HEK293 (cell line): ENCODE data around the gene CSTPP1.
A peak's percentile ranks its signal among the peaks of the same experiment; 100 is the strongest.

Experiments used
- CTCF ChIA-PET: fragments of 350-600 bp; formaldehyde crosslinking; extraction: SDS; loops from one replicate; lab custom pipeline; 2021; ENCODE audit warnings: antibody characterized with exemption; lab: Yijun Ruan, JAX
- POLR2A ChIA-PET: fragments of 300-600 bp; formaldehyde crosslinking; extraction: SDS; loops from one replicate; lab custom pipeline; 2020; ENCODE audit warnings: antibody characterized with exemption, inconsistent platforms; lab: Yijun Ruan, JAX
- H3K27ac ChIP-seq: fragments of 200-500 bp; sonication (Bioruptor generic); 2 replicates; pipeline ENCODE4 v1.5.1; 2014; ENCODE audit warnings: low read depth, low read length, control low read depth, inconsistent platforms; ENCODE audit errors: extremely low read depth
- H3K36me3 ChIP-seq, 2 experiments: fragments of 200-500 bp in 1 of 2; sonication (Bioruptor generic) in 1 of 2; 1 replicate in 1 of 2; 2 replicates in 1 of 2; pipeline ENCODE4 v1.5.1; 2014 to 2017; ENCODE audit warnings: inconsistent platforms in 2 of 2, low read length in 2 of 2; ENCODE audit not compliant: control insufficient read depth in 2 of 2, insufficient read depth in 1 of 2
- H3K4me1 ChIP-seq: fragments of 200-500 bp; sonication (Bioruptor generic); 2 replicates; pipeline ENCODE4 v1.5.1; 2014; ENCODE audit warnings: mild to moderate bottlenecking, low read length, inconsistent platforms; ENCODE audit not compliant: control insufficient read depth, insufficient read depth
- H3K4me3 ChIP-seq: 2 replicates; pipeline ENCODE4 v1.5.1; 2011; ENCODE audit warnings: low read depth, mild to moderate bottlenecking, control low read depth, low read length, moderate library complexity
- H3K9me3 ChIP-seq: fragments of 200-500 bp; sonication (Bioruptor generic); 2 replicates; pipeline ENCODE4 v1.5.1; 2014; ENCODE audit warnings: low read depth, low read length, inconsistent platforms; ENCODE audit not compliant: control insufficient read depth, insufficient read depth
- BCL11B ChIP-seq: fragments of 450-650 bp; formaldehyde crosslinking; IDR thresholded peaks from 2 replicates; pipeline ENCODE4 v1.5.1; 2016; ENCODE audit warnings: low read depth, missing biosample characterization, missing genetic modification characterization
- KLF8 ChIP-seq: fragments of 450-650 bp; formaldehyde crosslinking; IDR thresholded peaks from 2 replicates; pipeline ENCODE4 v1.5.1; 2016; ENCODE audit warnings: missing biosample characterization, missing genetic modification characterization
- MEIS1 ChIP-seq: sonication (generic); formaldehyde crosslinking; IDR thresholded peaks from 2 replicates; pipeline ENCODE4 v1.8.1; 2022; ENCODE audit warnings: missing genetic modification reagents, mild to moderate bottlenecking, borderline replicate concordance
- MZF1 ChIP-seq: fragments of 450-650 bp; formaldehyde crosslinking; IDR thresholded peaks from 2 replicates; pipeline ENCODE4 v1.5.1; 2017; ENCODE audit warnings: missing biosample characterization, missing genetic modification characterization, borderline replicate concordance
- SETDB1 ChIP-seq: IDR thresholded peaks from one replicate; pipeline ENCODE4 v1.6.1; 2017; ENCODE audit warnings: mild to moderate bottlenecking, low read length, moderate library complexity, mixed read lengths; ENCODE audit not compliant: insufficient read length
- TRIM28 ChIP-seq: IDR thresholded peaks from 2 replicates; pipeline ENCODE4 v1.6.1; 2011; ENCODE audit warnings: low read length, control low read depth, borderline replicate concordance
- ZBTB1 ChIP-seq: fragments of 450-650 bp; formaldehyde crosslinking; IDR thresholded peaks from 2 replicates; pipeline ENCODE4 v1.5.1; 2016; ENCODE audit warnings: missing biosample characterization, missing genetic modification characterization
- ZBTB48 ChIP-seq: fragments of 450-650 bp; formaldehyde crosslinking; IDR thresholded peaks from 2 replicates; pipeline ENCODE4 v1.5.1; 2016; ENCODE audit warnings: missing biosample characterization, missing genetic modification characterization
- ZNF19 ChIP-seq: fragments of 450-650 bp; formaldehyde crosslinking; IDR thresholded peaks from 2 replicates; pipeline ENCODE4; 2016; ENCODE audit warnings: missing biosample characterization, missing genetic modification characterization, low read depth
- ZNF211 ChIP-seq: fragments of 450-650 bp; formaldehyde crosslinking; IDR thresholded peaks from 2 replicates; pipeline ENCODE4 v1.5.1; 2016; ENCODE audit warnings: low read depth, missing biosample characterization, missing genetic modification characterization
- ZNF292 ChIP-seq: fragments of 450-650 bp; formaldehyde crosslinking; IDR thresholded peaks from 2 replicates; pipeline ENCODE4 v1.5.1; 2016; ENCODE audit warnings: low read depth, missing biosample characterization, missing genetic modification characterization, borderline replicate concordance
- ZNF394 ChIP-seq: fragments of 450-650 bp; formaldehyde crosslinking; IDR thresholded peaks from 2 replicates; pipeline ENCODE4 v1.5.1; 2016; ENCODE audit warnings: missing biosample characterization, missing genetic modification characterization, mild to moderate bottlenecking, moderate library complexity, borderline replicate concordance
- ZNF549 ChIP-seq: fragments of 450-650 bp; IDR thresholded peaks from 2 replicates; pipeline ENCODE4 v1.5.1; 2018; ENCODE audit warnings: missing biosample characterization, missing genetic modification characterization, mild to moderate bottlenecking, inconsistent platforms, moderate library complexity
- ZNF621 ChIP-seq: fragments of 450-650 bp; formaldehyde crosslinking; IDR thresholded peaks from 2 replicates; pipeline ENCODE4 v1.5.1; 2017; ENCODE audit warnings: missing biosample characterization, missing genetic modification characterization
- ZNF629 ChIP-seq: fragments of 450-650 bp; formaldehyde crosslinking; IDR thresholded peaks from 2 replicates; pipeline ENCODE4 v1.5.1; 2017; ENCODE audit warnings: missing biosample characterization, missing genetic modification characterization
- ZNF654 ChIP-seq: fragments of 450-650 bp; formaldehyde crosslinking; IDR thresholded peaks from 2 replicates; pipeline ENCODE4 v1.5.1; 2016; ENCODE audit warnings: low read depth, missing biosample characterization, missing genetic modification characterization
- TF ChIP-seq, protein P1 (sequence below): fragments of 450-650 bp; formaldehyde crosslinking; conservative IDR thresholded peaks from 2 replicates; pipeline ENCODE4 v1.5.1; 2016; ENCODE audit warnings: low read depth, missing biosample characterization, missing genetic modification characterization
- TF ChIP-seq, protein P2 (sequence below): fragments of 450-650 bp; formaldehyde crosslinking; IDR thresholded peaks from 2 replicates; pipeline ENCODE4 v1.5.1; 2016; ENCODE audit warnings: missing biosample characterization, missing genetic modification characterization
- TF ChIP-seq, protein P3 (sequence below): fragments of 450-650 bp; formaldehyde crosslinking; IDR thresholded peaks from 2 replicates; pipeline ENCODE4 v1.5.1; 2016; ENCODE audit warnings: missing biosample characterization, missing genetic modification characterization, borderline replicate concordance
- TF ChIP-seq, protein P4 (sequence below): fragments of 450-650 bp; formaldehyde crosslinking; IDR thresholded peaks from 2 replicates; pipeline ENCODE4 v1.5.1; 2016; ENCODE audit warnings: missing biosample characterization, missing genetic modification characterization

Gene CSTPP1

DNA sequence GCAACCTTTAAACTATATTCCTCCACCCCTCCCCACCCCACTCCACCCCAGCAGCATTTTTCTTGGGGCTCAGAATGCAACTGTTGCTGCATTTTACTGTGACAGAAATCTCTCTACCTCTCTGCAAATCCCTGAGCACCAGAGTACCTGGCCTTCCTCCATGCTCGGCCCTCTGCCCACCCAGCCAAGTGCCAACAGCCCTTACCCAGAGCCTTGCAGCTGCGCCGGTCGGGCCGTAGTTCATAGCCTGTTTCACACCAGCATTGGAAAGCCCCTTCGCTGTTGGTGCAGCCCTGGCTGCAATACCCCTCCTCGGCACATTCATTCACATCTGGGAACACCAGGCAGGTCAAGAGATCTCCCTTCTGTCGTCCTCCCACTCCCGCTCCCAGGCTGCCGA lies 41.6 kb upstream of the CSTPP1 start:
- peaks cover 4 to 57% of the 10 kb centered on the region in 2 experiments; a peak in 2 of 3 replicates for H3K36me3 ChIP-seq
- no peak for TF ChIP-seq BCL11B (tag by site-specific recombination)
- no peak for TF ChIP-seq ZNF211 (tag by site-specific recombination)
- no peak for TF ChIP-seq ZNF621 (tag by site-specific recombination)
- TF ChIP-seq ZBTB1 (tag by site-specific recombination) = no peak
- TF ChIP-seq ZNF549 = no peak
- no peak for TF ChIP-seq TRIM28
- TF ChIP-seq, protein P1, sequence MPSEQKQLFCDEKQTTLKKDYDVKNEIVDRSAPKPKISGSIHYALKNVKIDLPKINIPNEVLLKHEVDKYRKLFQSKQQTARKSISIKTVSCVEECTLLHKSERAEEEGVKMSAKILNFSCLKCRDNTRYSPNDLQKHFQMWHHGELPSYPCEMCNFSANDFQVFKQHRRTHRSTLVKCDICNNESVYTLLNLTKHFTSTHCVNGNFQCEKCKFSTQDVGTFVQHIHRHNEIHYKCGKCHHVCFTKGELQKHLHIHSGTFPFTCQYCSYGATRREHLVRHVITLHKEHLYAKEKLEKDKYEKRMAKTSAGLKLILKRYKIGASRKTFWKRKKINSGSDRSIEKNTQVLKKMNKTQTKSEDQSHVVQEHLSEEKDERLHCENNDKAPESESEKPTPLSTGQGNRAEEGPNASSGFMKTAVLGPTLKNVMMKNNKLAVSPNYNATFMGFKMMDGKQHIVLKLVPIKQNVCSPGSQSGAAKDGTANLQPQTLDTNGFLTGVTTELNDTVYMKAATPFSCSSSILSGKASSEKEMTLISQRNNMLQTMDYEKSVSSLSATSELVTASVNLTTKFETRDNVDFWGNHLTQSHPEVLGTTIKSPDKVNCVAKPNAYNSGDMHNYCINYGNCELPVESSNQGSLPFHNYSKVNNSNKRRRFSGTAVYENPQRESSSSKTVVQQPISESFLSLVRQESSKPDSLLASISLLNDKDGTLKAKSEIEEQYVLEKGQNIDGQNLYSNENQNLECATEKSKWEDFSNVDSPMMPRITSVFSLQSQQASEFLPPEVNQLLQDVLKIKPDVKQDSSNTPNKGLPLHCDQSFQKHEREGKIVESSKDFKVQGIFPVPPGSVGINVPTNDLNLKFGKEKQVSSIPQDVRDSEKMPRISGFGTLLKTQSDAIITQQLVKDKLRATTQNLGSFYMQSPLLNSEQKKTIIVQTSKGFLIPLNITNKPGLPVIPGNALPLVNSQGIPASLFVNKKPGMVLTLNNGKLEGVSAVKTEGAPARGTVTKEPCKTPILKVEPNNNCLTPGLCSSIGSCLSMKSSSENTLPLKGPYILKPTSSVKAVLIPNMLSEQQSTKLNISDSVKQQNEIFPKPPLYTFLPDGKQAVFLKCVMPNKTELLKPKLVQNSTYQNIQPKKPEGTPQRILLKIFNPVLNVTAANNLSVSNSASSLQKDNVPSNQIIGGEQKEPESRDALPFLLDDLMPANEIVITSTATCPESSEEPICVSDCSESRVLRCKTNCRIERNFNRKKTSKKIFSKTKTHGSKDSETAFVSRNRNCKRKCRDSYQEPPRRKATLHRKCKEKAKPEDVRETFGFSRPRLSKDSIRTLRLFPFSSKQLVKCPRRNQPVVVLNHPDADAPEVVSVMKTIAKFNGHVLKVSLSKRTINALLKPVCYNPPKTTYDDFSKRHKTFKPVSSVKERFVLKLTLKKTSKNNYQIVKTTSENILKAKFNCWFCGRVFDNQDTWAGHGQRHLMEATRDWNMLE = no peak
- TF ChIP-seq MEIS1 = no peak
- H3K9me3 ChIP-seq = no peaks in the 10 kb centered on the region
- H3K4me3 ChIP-seq = no peak overlapping the region
- POLR2A ChIA-PET = no interaction called here
- CTCF ChIA-PET = interaction anchor here (1.2 to 3.3 kb wide), 3 partner anchors 22 to 266 kb away, joined by 4 to 15 read pairs (median 6); no protein-coding TSS in a partner anchor
- H3K4me1 ChIP-seq = no peaks in the 10 kb centered on the region
- H3K27ac ChIP-seq = no peak overlapping the region

DNA sequence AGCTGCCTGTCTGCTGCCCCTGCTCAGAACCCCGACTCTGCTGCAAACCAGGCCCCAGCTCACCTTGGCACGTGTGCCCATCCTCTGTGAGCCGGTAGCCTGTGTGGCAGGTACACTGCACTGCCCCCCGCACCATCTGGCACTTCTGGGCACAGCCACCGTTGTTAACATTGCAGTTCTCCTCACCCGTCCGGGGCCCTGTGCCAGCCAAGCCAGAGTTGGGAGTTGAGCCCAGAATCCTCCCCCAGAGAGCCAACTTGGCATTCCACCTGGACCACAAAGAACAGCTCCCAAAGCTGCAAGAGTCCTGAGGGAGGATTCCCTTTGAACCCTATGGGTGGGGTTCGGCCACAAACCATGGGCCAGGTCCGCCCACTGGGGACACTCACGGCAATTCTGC lies 40.7 kb upstream of the CSTPP1 start:
- TF ChIP-seq ZNF19 (tag by site-specific recombination) = no peak
- no peaks in the 10 kb centered on the region for H3K9me3 ChIP-seq
- H3K27ac ChIP-seq = no peak overlapping the region
- POLR2A ChIA-PET = no interaction called here
- CTCF ChIA-PET = interaction anchor here (0.7 to 3.3 kb wide), 7 partner anchors 11 to 265 kb away, joined by 3 to 15 read pairs (median 5); no protein-coding TSS in a partner anchor
- no peak overlapping the region for H3K4me3 ChIP-seq
- H3K4me1 ChIP-seq = no peaks in the 10 kb centered on the region
- peaks cover 4 to 55% of the 10 kb centered on the region in 2 experiments; a peak in 2 of 3 replicates for H3K36me3 ChIP-seq

DNA sequence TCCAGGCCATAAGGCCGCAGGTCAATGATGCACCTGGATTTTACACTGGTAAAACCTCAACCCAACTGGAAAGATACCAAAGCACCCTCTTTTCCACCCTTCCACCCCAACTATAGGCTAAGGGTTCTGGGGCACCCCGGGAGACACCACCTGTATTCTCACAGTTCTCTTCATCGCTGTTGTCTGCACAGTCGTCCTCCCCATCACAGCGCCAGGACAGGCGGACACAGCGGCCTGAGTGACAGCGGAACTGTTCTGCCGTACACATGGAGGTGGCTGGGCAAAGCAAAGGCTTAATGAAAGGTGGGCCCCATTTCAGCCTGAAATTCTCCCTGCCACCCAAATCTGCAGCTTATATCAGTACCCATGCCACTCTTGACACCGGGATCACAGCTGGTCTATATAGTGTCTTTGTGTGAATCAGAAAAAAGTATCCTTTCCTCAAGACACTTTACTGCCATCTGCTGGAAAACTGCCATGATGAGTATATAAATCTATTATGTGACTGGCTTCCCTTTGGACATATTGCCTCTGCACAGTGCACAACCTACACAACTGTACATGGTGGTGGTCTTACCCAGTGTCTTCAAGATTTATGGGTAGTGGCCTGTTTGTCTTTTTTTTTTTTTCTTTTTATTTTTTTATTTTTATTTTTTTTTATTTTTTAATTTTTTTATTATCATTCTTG lies 39.7 kb upstream of the CSTPP1 start:
- no peaks in the 10 kb centered on the region for H3K4me1 ChIP-seq
- H3K27ac ChIP-seq = no peak overlapping the region
- H3K4me3 ChIP-seq = no peak overlapping the region
- TF ChIP-seq ZNF629 (tag by site-specific recombination) (no peak), KLF8 (0 out of 2 replicates have a peak, but pooled peaks have one; percentile 21), ZNF394 (tag by site-specific recombination) (no peak), ZNF292 (no peak), SETDB1 (no peak), ZBTB1 (tag by site-specific recombination) (no peak), MZF1 (tag by site-specific recombination) (no peak), ZNF654 (tag by site-specific recombination) (peak; percentile 30), ZBTB48 (tag by site-specific recombination) (no peak)
- TF ChIP-seq, protein P2, sequence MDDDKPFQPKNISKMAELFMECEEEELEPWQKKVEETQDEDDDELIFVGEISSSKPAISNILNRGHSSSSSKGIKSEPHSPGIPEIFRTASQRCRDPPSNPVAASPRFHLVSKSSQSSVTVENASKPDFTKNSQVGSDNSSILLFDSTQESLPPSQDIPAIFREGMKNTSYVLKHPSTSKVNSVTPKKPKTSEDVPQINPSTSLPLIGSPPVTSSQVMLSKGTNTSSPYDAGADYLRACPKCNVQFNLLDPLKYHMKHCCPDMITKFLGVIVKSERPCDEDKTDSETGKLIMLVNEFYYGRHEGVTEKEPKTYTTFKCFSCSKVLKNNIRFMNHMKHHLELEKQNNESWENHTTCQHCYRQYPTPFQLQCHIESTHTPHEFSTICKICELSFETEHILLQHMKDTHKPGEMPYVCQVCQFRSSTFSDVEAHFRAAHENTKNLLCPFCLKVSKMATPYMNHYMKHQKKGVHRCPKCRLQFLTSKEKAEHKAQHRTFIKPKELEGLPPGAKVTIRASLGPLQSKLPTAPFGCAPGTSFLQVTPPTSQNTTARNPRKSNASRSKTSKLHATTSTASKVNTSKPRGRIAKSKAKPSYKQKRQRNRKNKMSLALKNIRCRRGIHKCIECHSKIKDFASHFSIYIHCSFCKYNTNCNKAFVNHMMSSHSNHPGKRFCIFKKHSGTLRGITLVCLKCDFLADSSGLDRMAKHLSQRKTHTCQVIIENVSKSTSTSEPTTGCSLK (tag by site-specific recombination) = no peak
- TF ChIP-seq, protein P3, sequence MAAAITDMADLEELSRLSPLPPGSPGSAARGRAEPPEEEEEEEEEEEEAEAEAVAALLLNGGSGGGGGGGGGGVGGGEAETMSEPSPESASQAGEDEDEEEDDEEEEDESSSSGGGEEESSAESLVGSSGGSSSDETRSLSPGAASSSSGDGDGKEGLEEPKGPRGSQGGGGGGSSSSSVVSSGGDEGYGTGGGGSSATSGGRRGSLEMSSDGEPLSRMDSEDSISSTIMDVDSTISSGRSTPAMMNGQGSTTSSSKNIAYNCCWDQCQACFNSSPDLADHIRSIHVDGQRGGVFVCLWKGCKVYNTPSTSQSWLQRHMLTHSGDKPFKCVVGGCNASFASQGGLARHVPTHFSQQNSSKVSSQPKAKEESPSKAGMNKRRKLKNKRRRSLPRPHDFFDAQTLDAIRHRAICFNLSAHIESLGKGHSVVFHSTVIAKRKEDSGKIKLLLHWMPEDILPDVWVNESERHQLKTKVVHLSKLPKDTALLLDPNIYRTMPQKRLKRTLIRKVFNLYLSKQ (tag by site-specific recombination) = no peak
- TF ChIP-seq, protein P4, sequence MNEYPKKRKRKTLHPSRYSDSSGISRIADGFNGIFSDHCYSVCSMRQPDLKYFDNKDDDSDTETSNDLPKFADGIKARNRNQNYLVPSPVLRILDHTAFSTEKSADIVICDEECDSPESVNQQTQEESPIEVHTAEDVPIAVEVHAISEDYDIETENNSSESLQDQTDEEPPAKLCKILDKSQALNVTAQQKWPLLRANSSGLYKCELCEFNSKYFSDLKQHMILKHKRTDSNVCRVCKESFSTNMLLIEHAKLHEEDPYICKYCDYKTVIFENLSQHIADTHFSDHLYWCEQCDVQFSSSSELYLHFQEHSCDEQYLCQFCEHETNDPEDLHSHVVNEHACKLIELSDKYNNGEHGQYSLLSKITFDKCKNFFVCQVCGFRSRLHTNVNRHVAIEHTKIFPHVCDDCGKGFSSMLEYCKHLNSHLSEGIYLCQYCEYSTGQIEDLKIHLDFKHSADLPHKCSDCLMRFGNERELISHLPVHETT (tag by site-specific recombination) = no peak
- ChIA-PET CTCF (interaction anchor here (0.6 to 3.3 kb wide), 6 partner anchors 12 to 327 kb away, joined by 3 to 15 read pairs (median 4); no protein-coding TSS in a partner anchor), POLR2A (no interaction called here)
- H3K9me3 ChIP-seq = no peaks in the 10 kb centered on the region
- H3K36me3 ChIP-seq = peaks cover 4 to 55% of the 10 kb centered on the region in 2 experiments; a peak in 2 of 3 replicates
